Amygdala (tissue), 56 donors: ENCODE results near the gene CREB3L1.

Experiments
- DNase-seq, 56 donors: peaks; one replicate each; lab custom pipeline; 2025; lab: John Stamatoyannopoulos, UW

CREB3L1 gene

GRCh38 chr11:46271875-46272815 is 5.3 kb upstream of the CREB3L1 start:
- no peak for DNase-seq

DNA sequence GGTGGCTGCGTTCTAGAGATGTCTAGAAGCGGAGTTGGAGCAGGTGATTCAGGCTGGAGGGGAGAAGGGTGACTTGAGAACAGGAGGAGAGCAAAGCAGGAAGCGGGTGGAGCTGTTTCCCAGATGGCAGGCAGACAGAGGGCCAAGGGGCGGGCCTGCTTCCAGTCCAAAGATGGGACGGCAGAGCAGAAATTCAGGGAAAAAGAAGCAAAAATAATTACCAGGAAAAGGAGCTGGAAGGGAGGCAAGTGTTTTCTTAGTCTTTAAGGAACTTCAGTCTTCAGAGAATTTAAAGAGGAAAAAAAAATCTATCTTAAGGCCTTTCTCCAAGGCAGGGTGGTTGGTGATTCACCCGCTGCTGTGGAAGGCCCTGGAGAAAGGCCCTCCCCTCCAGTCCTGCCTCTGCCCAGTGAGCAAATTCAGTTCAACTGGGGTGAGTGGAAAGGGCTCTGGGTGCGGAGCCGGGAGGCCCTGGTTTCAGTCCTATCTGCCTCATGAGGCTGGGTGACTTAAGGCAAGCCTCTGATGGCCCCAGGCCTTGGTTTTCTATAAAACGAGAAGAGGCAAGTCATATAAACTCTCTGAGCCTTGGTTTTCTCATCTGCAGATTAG is 4.5 kb upstream of the CREB3L1 start:
- no peak for DNase-seq

DNA sequence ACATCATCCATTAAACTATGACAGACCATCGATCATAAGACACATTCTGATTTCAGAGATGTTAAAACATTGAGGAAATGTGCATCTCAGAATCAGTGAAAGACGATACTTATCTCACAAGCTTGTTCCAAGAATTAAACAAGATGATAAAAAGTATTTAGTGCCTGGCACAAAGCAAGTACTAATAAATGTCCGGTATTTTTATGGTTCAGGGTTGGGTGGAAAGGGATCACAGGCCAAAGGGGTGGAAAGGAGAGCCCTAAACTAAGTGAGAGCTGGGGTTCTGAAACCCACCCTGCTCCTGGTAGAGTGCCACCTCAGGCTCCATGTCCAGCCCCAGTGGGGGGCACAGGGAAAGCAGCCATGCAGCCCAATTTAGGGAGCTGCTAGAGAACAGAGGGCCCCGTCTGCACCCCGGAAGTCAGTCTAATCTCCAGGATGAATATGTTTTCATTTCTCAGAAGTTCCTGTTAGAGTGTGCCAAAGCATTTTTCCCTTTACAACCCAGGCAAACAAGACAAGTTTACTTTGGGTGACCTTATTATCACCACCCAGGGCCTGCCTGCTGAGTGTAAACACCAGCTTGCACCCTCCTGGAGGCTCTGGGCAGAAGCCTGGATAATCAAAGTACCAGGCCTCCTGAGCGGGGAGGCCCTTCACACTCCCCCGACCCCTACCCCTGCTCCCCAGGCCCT is 3.8 kb upstream of the CREB3L1 start:
- no peak for DNase-seq

DNA sequence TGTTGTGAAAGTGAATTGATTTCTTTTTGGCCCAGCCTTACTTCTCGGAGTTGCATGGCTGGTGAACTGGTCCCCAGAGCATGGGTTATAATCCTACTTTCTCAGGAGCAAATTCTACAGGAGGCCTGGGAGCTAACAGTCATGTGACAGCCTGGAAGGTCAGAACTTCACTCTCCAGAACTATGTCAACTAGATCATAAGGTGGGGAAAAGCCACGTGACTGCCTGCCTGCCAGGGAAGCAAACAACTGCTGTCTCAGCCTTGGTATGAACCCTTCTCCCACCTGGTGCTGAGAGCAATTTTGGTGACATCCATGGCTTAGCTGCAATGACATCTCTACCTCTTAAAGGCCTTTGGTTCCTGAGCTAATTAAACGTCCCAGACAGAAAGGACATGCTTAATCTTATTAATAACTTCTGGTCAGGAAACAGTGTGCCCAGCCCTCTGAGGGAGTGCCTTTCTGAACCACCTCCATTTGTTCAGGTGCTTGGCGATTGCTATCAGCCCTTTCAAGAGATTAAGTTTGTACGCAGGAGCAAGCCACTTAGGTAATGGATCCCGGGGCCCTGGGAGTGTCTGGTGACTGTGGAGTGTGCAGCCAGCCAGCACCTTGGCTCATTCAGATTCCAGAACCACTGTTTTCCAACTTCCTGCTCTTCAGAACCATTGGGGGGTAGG is 1.4 kb upstream of the CREB3L1 start:
- no peak for DNase-seq

- DNase-seq = peak in 2 of 56 donors; percentile 19 to 40
These were observed 195 bp upstream of the CREB3L1 start for GRCh38 chr11:46277313-46277621.

DNA sequence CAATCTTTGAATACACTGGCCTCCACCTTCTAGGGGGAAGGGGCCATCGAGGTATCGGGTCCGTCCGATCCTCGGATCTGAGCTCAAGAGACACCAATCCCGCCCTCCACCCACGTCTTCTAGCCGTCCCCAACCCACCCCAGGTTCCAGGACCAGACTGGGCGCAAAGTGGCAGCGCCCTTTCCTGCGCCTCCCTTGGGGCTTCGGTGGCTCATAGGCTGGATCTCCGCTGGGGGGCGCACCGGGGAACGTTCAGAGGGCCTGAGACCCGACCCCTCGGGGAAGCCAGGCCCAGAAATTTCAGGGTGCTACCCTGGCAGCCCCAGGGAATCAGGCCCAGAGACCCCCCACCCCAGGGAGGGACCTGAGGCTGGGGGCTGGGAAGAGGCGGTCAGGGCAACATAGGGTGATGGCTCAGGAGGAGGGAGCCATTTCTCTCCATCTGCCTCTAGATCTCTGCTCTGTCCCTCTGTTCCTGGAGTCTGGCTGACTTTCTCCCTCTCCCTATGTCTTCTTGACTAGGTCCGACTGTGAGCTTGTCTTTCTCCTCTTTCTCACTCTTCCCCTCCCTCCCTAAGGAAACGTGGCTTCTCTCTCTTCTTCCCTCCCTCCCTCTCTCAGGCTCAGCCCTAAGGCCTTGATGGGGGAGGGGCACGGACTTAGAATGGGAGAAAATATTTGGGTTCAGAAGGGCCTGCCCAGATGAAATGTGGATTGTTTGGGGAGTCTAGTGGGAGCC is 1.1 kb downstream of the CREB3L1 start:
- peak in 3 of 56 donors; percentile 20 to 39 (median 23) for DNase-seq

DNA sequence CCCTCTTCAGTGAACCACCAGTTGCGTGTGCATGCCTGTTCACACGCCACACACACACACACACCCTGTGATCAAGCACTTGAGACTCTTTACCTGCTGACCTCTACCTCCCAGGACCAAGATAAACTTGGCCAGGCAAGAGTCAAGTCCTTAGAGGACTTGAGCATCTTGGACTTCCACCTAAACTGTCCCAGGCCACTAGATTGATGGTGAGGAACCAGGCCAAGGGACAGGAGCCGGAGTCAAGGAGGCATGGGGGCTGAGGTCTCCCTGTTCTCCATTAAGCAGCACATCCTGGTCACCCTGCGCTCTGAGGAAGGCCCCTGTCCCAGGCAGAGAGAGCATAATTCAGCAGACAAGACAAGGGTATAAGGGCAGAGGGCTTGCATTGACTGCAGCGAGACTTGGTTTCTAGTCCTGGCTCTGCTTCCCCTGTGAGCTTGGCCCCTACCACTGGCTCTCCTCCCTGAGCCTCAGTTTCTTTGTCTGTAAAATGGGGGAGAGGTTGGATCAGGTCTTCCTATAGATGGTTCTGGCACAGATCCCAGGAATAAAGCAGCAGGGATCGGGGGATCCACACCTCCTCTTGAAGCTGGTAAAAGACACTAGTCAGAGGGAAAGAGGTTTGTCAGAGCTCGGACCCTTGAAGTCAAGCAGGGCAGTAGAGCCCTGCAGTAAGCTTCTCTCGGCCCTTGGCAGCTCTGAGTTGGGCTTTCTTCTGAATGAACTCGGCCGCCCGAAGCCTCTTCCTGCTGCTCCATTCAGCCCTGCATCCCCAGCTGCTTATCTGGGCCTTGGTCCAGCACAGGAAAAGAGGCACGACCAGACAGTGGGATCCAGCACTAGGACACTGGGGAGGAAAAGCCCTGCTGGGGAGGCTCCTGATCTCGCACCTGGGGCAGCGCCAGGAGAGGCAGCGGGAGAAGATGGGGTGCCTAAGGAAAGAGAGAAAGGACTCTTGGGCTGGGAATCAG is 2.0 kb downstream of the CREB3L1 start:
- peak in 39 of 56 donors; percentile 5 to 66 (median 32) for DNase-seq

GRCh38 chr11:46280706-46281105 is 3.2 kb downstream of the CREB3L1 start:
- DNase-seq = no peak

- DNase-seq = no peak
These were observed 3.9 kb downstream of the CREB3L1 start for GRCh38 chr11:46281371-46281831.

GRCh38 chr11:46285173-46285572 is 7.7 kb downstream of the CREB3L1 start:
- no peak for DNase-seq

DNA sequence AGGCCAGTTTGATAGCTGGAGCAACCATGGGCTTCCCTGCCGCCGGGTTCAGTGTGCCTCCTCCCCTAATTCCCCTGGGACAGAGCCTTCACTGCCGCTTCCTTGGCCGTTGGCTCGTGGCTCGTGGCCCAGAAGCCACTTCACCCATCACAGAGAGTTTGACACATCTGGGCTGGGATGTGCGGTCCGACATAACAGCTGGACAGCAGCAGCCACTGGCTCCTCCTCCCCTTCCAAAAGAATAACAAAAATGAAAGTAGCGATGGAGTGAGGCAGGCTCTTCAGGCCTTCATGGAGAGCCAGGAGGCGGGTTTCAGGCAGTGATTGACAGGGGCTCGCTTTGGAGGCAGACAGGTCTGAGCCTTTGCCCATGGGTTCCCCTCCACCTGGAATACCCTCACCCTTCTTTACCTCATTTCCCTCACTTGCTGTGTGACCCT is 8.2 kb downstream of the CREB3L1 start:
- no peak for DNase-seq

GRCh38 chr11:46286789-46287188 is 9.3 kb downstream of the CREB3L1 start:
- DNase-seq = no peak

DNA sequence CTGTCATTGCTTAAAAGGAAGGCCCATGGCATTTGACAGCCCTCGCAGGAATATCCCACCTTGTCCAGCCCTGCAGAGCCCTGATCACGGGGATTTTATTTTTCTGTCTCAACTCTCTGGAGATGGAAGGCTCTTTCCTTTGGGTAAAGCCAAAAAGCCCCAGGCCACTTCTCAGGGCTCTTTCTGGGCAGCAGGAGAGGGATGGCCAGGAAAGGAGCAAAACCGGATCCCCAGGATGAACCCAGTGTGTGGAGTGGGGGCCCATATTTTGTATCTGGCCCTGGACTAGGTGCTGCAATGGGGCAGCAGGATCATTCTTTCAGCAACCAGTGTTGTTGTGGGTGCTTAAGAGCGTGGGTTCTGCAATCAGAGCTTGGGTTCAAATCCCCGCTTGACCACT is 11.0 kb downstream of the CREB3L1 start:
- no peak for DNase-seq

- DNase-seq = no peak
These were observed 12.5 kb downstream of the CREB3L1 start for GRCh38 chr11:46290011-46290410.

DNA sequence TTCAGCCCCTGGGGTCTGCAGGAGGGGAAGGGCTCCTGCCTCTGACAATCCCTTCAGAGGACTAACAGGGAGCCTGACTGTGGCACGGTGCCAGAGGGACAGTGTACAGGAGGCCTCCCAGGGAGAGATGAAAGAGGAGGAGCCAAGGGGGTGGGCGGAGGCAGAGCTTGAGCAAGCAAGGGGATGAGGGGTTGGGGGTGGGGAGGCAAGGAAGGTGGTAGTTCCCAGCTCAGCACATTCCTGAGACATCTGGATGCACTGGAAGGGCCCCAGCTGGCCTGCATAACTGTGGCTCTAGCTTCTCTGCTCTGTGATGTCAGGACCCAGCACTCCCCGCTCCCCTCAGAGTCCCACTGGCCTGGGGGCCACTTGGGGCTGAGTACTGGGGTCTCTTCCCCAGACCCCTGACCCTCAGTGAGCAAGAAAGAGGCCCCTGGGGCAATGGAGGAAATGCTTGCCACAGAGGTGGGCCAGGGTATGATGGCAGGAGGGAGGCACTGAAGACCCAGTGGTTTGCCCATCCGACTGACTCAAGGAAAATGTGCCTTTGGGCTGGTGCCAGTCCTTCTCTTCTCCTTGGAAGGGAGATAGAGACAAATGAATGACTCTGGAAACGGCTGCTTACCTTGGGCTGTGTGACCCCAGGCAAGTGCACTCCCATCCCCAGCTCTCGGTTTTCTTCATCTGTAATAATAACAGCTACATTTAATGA is 13.3 kb downstream of the CREB3L1 start:
- DNase-seq = peak in 1 of 56 donors; percentile 7

- DNase-seq = peak in 2 of 56 donors; percentile 11 to 20
These were observed 14.1 kb downstream of the CREB3L1 start for GRCh38 chr11:46291441-46292150.

- DNase-seq = no peak
These were observed 15.6 kb downstream of the CREB3L1 start for GRCh38 chr11:46293066-46293465.
